ENCODE measurements around the gene C19orf25.
"Not testable (repeated sequence)": the region's sequence is repeated elsewhere in the genome, so short reads cannot be mapped to it uniquely, and the experiment has no call there.

Gene C19orf25

GRCh38 chr19:1483979-1484428, 5.0 kb upstream of the C19orf25 start:
- Mint-ChIP-seq H3K4me3 (no peak overlapping the region), H3K36me3 (ENCODE audit: low read depth) (peaks cover under 1% of the 10 kb centered on the region), H3K4me1 (ENCODE audit: low read depth) (peaks cover 3% of the 10 kb centered on the region), H3K27me3 (ENCODE audit: low read depth) (no peaks in the 10 kb centered on the region), H3K27ac (no peak overlapping the region), H3K9me3 (no peaks in the 10 kb centered on the region)
- DNase-seq (ENCODE audit: low spot score): no peak

- H3K27ac Mint-ChIP-seq: no peak overlapping the region
- peaks cover 2% of the 10 kb centered on the region for H3K36me3 Mint-ChIP-seq (ENCODE audit: low read depth)
- no peaks in the 10 kb centered on the region for H3K9me3 Mint-ChIP-seq
- no peaks in the 10 kb centered on the region for H3K27me3 Mint-ChIP-seq (ENCODE audit: low read depth)
- peaks cover 4% of the 10 kb centered on the region for H3K4me1 Mint-ChIP-seq (ENCODE audit: low read depth)
- H3K4me3 Mint-ChIP-seq: no peak overlapping the region
- DNase-seq (ENCODE audit: low spot score): no peak
These were observed 4.3 kb upstream of the C19orf25 start for GRCh38 chr19:1483131-1483978.

GRCh38 chr19:1482361-1483130, 3.5 kb upstream of the C19orf25 start:
- DNase-seq (ENCODE audit: low spot score): no peak
- no peaks in the 10 kb centered on the region for H3K9me3 Mint-ChIP-seq
- no peak overlapping the region for H3K27ac Mint-ChIP-seq
- peaks cover 4% of the 10 kb centered on the region for H3K4me1 Mint-ChIP-seq (ENCODE audit: low read depth)
- no peak overlapping the region for H3K4me3 Mint-ChIP-seq
- no peaks in the 10 kb centered on the region for H3K27me3 Mint-ChIP-seq (ENCODE audit: low read depth)
- peaks cover 2% of the 10 kb centered on the region for H3K36me3 Mint-ChIP-seq (ENCODE audit: low read depth)

- H3K36me3 Mint-ChIP-seq (ENCODE audit: low read depth): peaks cover 6% of the 10 kb centered on the region
- no peak for DNase-seq (ENCODE audit: low spot score)
- no peak overlapping the region for H3K4me3 Mint-ChIP-seq
- H3K4me1 Mint-ChIP-seq (ENCODE audit: low read depth): peaks cover 8% of the 10 kb centered on the region
- no peaks in the 10 kb centered on the region for H3K9me3 Mint-ChIP-seq
- H3K27ac Mint-ChIP-seq: no peak overlapping the region
- H3K27me3 Mint-ChIP-seq (ENCODE audit: low read depth): no peaks in the 10 kb centered on the region
These were observed 2.9 kb upstream of the C19orf25 start for GRCh38 chr19:1481893-1482360.

- DNase-seq (ENCODE audit: low spot score): no peak
- H3K4me1 Mint-ChIP-seq (ENCODE audit: low read depth): peaks cover 8% of the 10 kb centered on the region
- H3K36me3 Mint-ChIP-seq (ENCODE audit: low read depth): peaks cover 6% of the 10 kb centered on the region
- no peaks in the 10 kb centered on the region for H3K9me3 Mint-ChIP-seq
- H3K27ac Mint-ChIP-seq: no peak overlapping the region
- no peak overlapping the region for H3K4me3 Mint-ChIP-seq
- H3K27me3 Mint-ChIP-seq (ENCODE audit: low read depth): no peaks in the 10 kb centered on the region
These were observed 2.3 kb upstream of the C19orf25 start for GRCh38 chr19:1481224-1481892.

GRCh38 chr19:1477056-1477455, 2.0 kb downstream of the C19orf25 start:
- H3K9me3 Mint-ChIP-seq; H3K4me3 Mint-ChIP-seq; H3K27ac Mint-ChIP-seq; H3K27me3 Mint-ChIP-seq (ENCODE audit: low read depth); DNase-seq (ENCODE audit: low spot score); H3K4me1 Mint-ChIP-seq (ENCODE audit: low read depth); H3K36me3 Mint-ChIP-seq (ENCODE audit: low read depth): not testable (repeated sequence)

- no peaks in the 10 kb centered on the region for H3K9me3 Mint-ChIP-seq
- H3K36me3 Mint-ChIP-seq (ENCODE audit: low read depth): peaks cover 6% of the 10 kb centered on the region
- no peak overlapping the region for H3K4me3 Mint-ChIP-seq
- peaks cover 12% of the 10 kb centered on the region for H3K27me3 Mint-ChIP-seq (ENCODE audit: low read depth)
- H3K27ac Mint-ChIP-seq: no peak overlapping the region
- peaks cover 8% of the 10 kb centered on the region for H3K4me1 Mint-ChIP-seq (ENCODE audit: low read depth)
- DNase-seq (ENCODE audit: low spot score): no peak
These were observed 3.1 kb downstream of the C19orf25 start for GRCh38 chr19:1475751-1476437.

- Mint-ChIP-seq H3K4me1 (ENCODE audit: low read depth) (peaks cover 8% of the 10 kb centered on the region), H3K27ac (no peak overlapping the region), H3K27me3 (ENCODE audit: low read depth) (peaks cover 15% of the 10 kb centered on the region), H3K9me3 (no peaks in the 10 kb centered on the region), H3K36me3 (ENCODE audit: low read depth) (peaks cover 6% of the 10 kb centered on the region), H3K4me3 (no peak overlapping the region)
- no peak for DNase-seq (ENCODE audit: low spot score)
These were observed 4.2 kb downstream of the C19orf25 start for GRCh38 chr19:1474765-1475351.

- H3K36me3 Mint-ChIP-seq (ENCODE audit: low read depth): peaks cover 6% of the 10 kb centered on the region
- H3K4me3 Mint-ChIP-seq: no peak overlapping the region
- no peak for DNase-seq (ENCODE audit: low spot score)
- no peak overlapping the region for H3K27ac Mint-ChIP-seq
- no peaks in the 10 kb centered on the region for H3K9me3 Mint-ChIP-seq
- peaks cover 15% of the 10 kb centered on the region for H3K27me3 Mint-ChIP-seq (ENCODE audit: low read depth)
- H3K4me1 Mint-ChIP-seq (ENCODE audit: low read depth): peaks cover 7% of the 10 kb centered on the region
These were observed 4.8 kb downstream of the C19orf25 start for GRCh38 chr19:1474011-1474764.

GRCh38 chr19:1473085-1473851, 5.7 kb downstream of the C19orf25 start:
- H3K9me3 Mint-ChIP-seq: no peaks in the 10 kb centered on the region
- peaks cover 4% of the 10 kb centered on the region for H3K4me1 Mint-ChIP-seq (ENCODE audit: low read depth)
- H3K27me3 Mint-ChIP-seq (ENCODE audit: low read depth): peaks cover 15% of the 10 kb centered on the region
- H3K36me3 Mint-ChIP-seq (ENCODE audit: low read depth): peaks cover 5% of the 10 kb centered on the region
- peak overlapping the region; percentile 24 for H3K4me3 Mint-ChIP-seq
- DNase-seq (ENCODE audit: low spot score): no peak
- H3K27ac Mint-ChIP-seq: peak overlapping the region; percentile 12

- peaks cover 4% of the 10 kb centered on the region for H3K4me1 Mint-ChIP-seq (ENCODE audit: low read depth)
- DNase-seq (ENCODE audit: low spot score): no peak
- H3K9me3 Mint-ChIP-seq: no peaks in the 10 kb centered on the region
- H3K27me3 Mint-ChIP-seq (ENCODE audit: low read depth): peaks cover 15% of the 10 kb centered on the region
- peak overlapping the region; percentile 36 for H3K4me3 Mint-ChIP-seq
- H3K27ac Mint-ChIP-seq: no peak overlapping the region
- H3K36me3 Mint-ChIP-seq (ENCODE audit: low read depth): peaks cover 4% of the 10 kb centered on the region
These were observed 6.6 kb downstream of the C19orf25 start for GRCh38 chr19:1472231-1473084.

Measured in T-helper 2 cell treated with Interferon-gamma antibody and Interleukin-4, amounts not matched to agents 5 μg/mL and 100 μg/mL, for 36 hours (primary cell).